HepG2 (cell line): ENCODE results near the gene LMX1B. TPM values are rescaled to one million over a fixed set of nuclear protein-coding genes. Genes with fewer than 3 reads are reported as not detected.

Experiments
- ATAC-seq: fragments of 200-7000 bp; cut with Tn5 transposase; 3 replicates; pipeline ENCODE4 v1.9.1; 2020; ENCODE audit warnings: mild to moderate bottlenecking, moderate library complexity
- BruUV-seq: library from RNA; stranded (reverse); fragments of 400-500 nt; replicated peaks from 2 replicates; lab custom pipeline; 2021; lab: Mats Ljungman, UMichigan
- CTCF ChIA-PET: fragments of 300-600 bp; formaldehyde crosslinking; extraction: SDS; loops from one replicate; lab custom pipeline; 2021; ENCODE audit warnings: low total read pairs, inconsistent platforms, low intra/inter-chr PET ratio; lab: Yijun Ruan, JAX
- POLR2A ChIA-PET: fragments of 350-600 bp; sonication (Branson Sonifier 250); formaldehyde crosslinking; loops from one replicate; lab custom pipeline; 2020; ENCODE audit warnings: antibody characterized with exemption, inconsistent platforms; lab: Yijun Ruan, JAX
- DNase-seq: peaks from one replicate; pipeline ENCODE4 v3.0.0-alpha.2; 2015; ENCODE audit warnings: low spot score
- FAIRE-seq: peaks from 3 replicates; lab custom pipeline; 2011; peaks lifted over from hg19 to GRCh38; lab: Jason Lieb, UNC
- H2AFZ ChIP-seq: one replicate; pipeline ENCODE4 v1.6.1; 2011; ENCODE audit warnings: low read length, inconsistent platforms
- H3K27ac ChIP-seq: fragments of 300-600 bp; 3 replicates; pipeline ENCODE4 v1.8.0; 2011; ENCODE audit warnings: mixed run types, mild to moderate bottlenecking, mixed read lengths, low read length, inconsistent platforms; ENCODE audit not compliant: insufficient read depth; ENCODE audit errors: extremely low read length
- H3K27me3 ChIP-seq, 2 experiments: fragments of 200-600 bp in 1 of 2; 2 replicates in 1 of 2; 3 replicates in 1 of 2; pipeline versions ENCODE4 v1.6.0 to v1.8.0; 2011; ENCODE audit warnings: low read length in 2 of 2, mild to moderate bottlenecking in 2 of 2, moderate library complexity in 2 of 2, inconsistent platforms in 1 of 2; ENCODE audit not compliant: insufficient read depth in 2 of 2, control insufficient read depth in 1 of 2
- H3K36me3 ChIP-seq, 2 experiments: fragments of 200-600 bp in 1 of 2; replicated peaks in 1 of 2; 2 replicates in 1 of 2; 3 replicates in 1 of 2; pipeline versions ENCODE4 v1.5.1 to v1.8.0; 2011; ENCODE audit warnings: low read length in 2 of 2, inconsistent platforms in 1 of 2; ENCODE audit not compliant: insufficient read depth in 2 of 2, control insufficient read depth in 1 of 2
- H3K4me1 ChIP-seq: 2 replicates; pipeline ENCODE4 v1.5.1; 2012; ENCODE audit warnings: low read length, inconsistent platforms; ENCODE audit not compliant: insufficient read depth
- H3K4me2 ChIP-seq: 2 replicates; pipeline ENCODE4 v1.6.0; 2011; ENCODE audit warnings: low read depth, low read length, inconsistent platforms
- H3K4me3 ChIP-seq, 3 experiments: fragments of 200-600 bp in 1 of 3; sonication (generic), shearing (Covaris generic) in 1 of 3; replicated peaks in 1 of 3; 2 replicates each; pipeline ENCODE4 v1.5.1; 2011 to 2016; ENCODE audit warnings: low read length in 3 of 3, inconsistent platforms in 2 of 3, low read depth in 2 of 3, mild to moderate bottlenecking in 2 of 3, control low read depth in 1 of 3, mixed read lengths in 1 of 3; ENCODE audit not compliant: insufficient read depth in 1 of 3
- H3K79me2 ChIP-seq: one replicate; pipeline ENCODE4 v1.6.1; 2011; ENCODE audit warnings: low read length, inconsistent platforms; ENCODE audit not compliant: insufficient read depth
- H3K9ac ChIP-seq: 2 replicates; pipeline ENCODE4 v1.6.0; 2011; ENCODE audit warnings: mild to moderate bottlenecking, low read depth, low read length, inconsistent platforms; ENCODE audit not compliant: insufficient read depth
- H3K9me3 ChIP-seq: 2 replicates; pipeline ENCODE4 v1.5.1; 2012; ENCODE audit warnings: mild to moderate bottlenecking, low read length
- H4K20me1 ChIP-seq: 2 replicates; pipeline ENCODE4 v1.6.0; 2011; ENCODE audit warnings: inconsistent platforms, mild to moderate bottlenecking, low read length, moderate library complexity; ENCODE audit not compliant: insufficient read depth
- DNMT1 ChIP-seq: sonication (generic); formaldehyde crosslinking; IDR thresholded peaks from 2 replicates; pipeline ENCODE4 v1.5.1; 2020; ENCODE audit warnings: mild to moderate bottlenecking, missing genetic modification reagents
- EEA1 ChIP-seq: sonication (generic); formaldehyde crosslinking; IDR thresholded peaks from 2 replicates; pipeline ENCODE4 v1.5.1; 2020; ENCODE audit warnings: mild to moderate bottlenecking, missing genetic modification reagents, borderline replicate concordance
- EZH2 ChIP-seq: conservative IDR thresholded peaks from 2 replicates; pipeline ENCODE4 v1.6.1; 2012; ENCODE audit warnings: mild to moderate bottlenecking, low read depth, low read length, moderate library complexity
- IKZF1 ChIP-seq: fragments of 450-650 bp; IDR thresholded peaks from 2 replicates; pipeline ENCODE4 v1.7.1; 2016
- MEIS2 ChIP-seq: sonication (generic); formaldehyde crosslinking; IDR thresholded peaks from 2 replicates; pipeline ENCODE4 v1.9.0; 2021; ENCODE audit warnings: mild to moderate bottlenecking, missing genetic modification reagents
- MIER2 ChIP-seq: IDR thresholded peaks from 2 replicates; pipeline ENCODE4 v1.6.1; 2016; ENCODE audit warnings: missing biosample characterization, missing genetic modification reagents
- NCOA5 ChIP-seq: sonication (generic); formaldehyde crosslinking; IDR thresholded peaks from 2 replicates; pipeline ENCODE4 v1.4.0; 2020; ENCODE audit warnings: missing genetic modification reagents
- PPARG ChIP-seq: conservative IDR thresholded peaks from 2 replicates; pipeline ENCODE4 v1.6.1; 2016; ENCODE audit warnings: missing biosample characterization, missing genetic modification reagents
- ZBTB10 ChIP-seq: sonication (generic); formaldehyde crosslinking; IDR thresholded peaks from 2 replicates; pipeline ENCODE4 v1.4.0; 2020; ENCODE audit warnings: missing genetic modification reagents, borderline replicate concordance
- ZNF317 ChIP-seq: sonication (generic); formaldehyde crosslinking; IDR thresholded peaks from 2 replicates; pipeline ENCODE4 v1.5.0; 2020; ENCODE audit warnings: mild to moderate bottlenecking, missing genetic modification reagents
- ZNF816 ChIP-seq: sonication (generic); formaldehyde crosslinking; IDR thresholded peaks from 2 replicates; pipeline ENCODE4 v1.8.0; 2022; ENCODE audit warnings: missing genetic modification reagents, mild to moderate bottlenecking, borderline replicate concordance
- WGBS: methylation state at CpG from one replicate; pipeline ENCODE4 v1.1.6; 2017; ENCODE audit warnings: low lambda C conversion rate; 5-methylcytosine and 5-hydroxymethylcytosine counted together
- in situ Hi-C: cut with HindIII; loops from 2 replicates; pipeline ENCODE4 v1.10.0; 2017; ENCODE audit warnings: low pct_unique_long_range_greater_than_20kb; ENCODE audit not compliant: extremely low pct_ligation_motif_present
- intact Hi-C: fragments of 100-400 bp; cut with micrococcal nuclease; formaldehyde crosslinking; loops from one replicate; pipeline ENCODE4 v1.10.0; 2022; ENCODE audit not compliant: unreplicated experiment
- polyA plus RNA-seq, 8 experiments: library from polyadenylated mRNA; depleted of rRNA in 3 of 8; stranded (reverse) in 7 of 8; unstranded in 1 of 8; fragments of >200 nt; fragmentation: Illumina TruSeq in 4 of 8; extraction: Trizol in 4 of 8; gene quantifications; 2 replicates each; pipeline versions ENCODE4 v1.2.1 to v1.2.3, GENCODE V29; 2011 to 2016; ENCODE audit warnings: low read depth in 4 of 8, missing spikeins in 1 of 8, mixed read lengths in 1 of 8; ENCODE audit not compliant: insufficient read depth in 1 of 8
- total RNA-seq, 5 experiments: library from RNA; depleted of rRNA; stranded (reverse); fragments of >200 nt; fragmentation: Illumina TruSeq; extraction: Trizol; gene quantifications; 2 replicates each; pipeline ENCODE4 v1.2.3, GENCODE V29; 2016; ENCODE audit warnings: low read depth in 1 of 5
- TF ChIP-seq, protein P1 (sequence below): sonication (generic); formaldehyde crosslinking; IDR thresholded peaks from 2 replicates; pipeline ENCODE4 v1.4.0; 2020; ENCODE audit warnings: missing genetic modification reagents, mild to moderate bottlenecking, borderline replicate concordance

Gene LMX1B
- total and polyA plus RNA-seq, 2 of the 13 experiments (the other 11 are each of a cell fraction or from before 2014, with no cell fraction given): not detected

DNA sequence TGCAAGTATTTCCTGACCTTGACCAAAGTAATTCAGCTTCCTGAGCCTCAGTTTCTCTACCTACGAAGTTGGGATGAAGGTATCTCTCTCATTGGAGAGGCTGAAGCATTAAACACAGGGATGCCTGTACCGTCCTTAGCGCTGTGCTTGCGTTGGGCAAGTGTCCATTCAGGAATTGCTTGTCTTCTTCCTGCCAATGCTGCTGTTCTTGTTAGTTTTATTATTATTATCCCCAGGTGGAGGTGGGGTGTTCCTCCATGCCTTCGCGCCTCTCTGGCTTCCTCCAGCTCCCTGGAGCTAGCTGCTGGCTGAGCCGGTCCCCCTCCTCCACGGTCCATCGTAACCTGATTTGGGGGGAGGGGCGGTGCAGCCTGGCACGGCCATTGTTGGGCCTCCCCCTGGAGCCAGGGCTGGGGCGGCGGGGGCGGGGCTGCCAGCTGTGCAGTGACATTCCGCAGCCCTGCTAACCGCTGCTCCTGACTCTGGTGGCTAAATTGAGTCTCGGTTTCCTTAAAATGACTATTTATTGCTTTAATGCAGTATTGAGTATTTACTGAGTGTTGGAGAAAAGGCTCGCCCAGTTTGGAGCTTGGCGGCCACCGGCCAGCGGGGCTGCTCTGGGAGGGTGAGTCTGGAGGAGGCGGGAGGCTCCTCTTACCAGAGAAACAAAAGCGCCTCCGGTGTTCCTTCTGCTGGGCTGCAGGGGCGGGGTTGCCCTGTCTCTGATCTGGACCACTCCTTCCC is 51.3 kb downstream of the LMX1B start:
- 19% methylated on average over 8 of the region's 25 CpGs for WGBS
- H3K9ac ChIP-seq: no peak overlapping the region
- no TSS peak for BruUV-seq
- no peaks in the 10 kb centered on the region for H3K36me3 ChIP-seq
- TF ChIP-seq NCOA5 (CRISPR knock-in tag) (no peak), MEIS2 (no peak), EZH2 (no peak), MIER2 (no peak), IKZF1 (no peak), PPARG (CRISPR knock-in tag) (no peak), EEA1 (CRISPR knock-in tag) (no peak), ZNF816 (no peak)
- ATAC-seq (no peak), DNase-seq (no peak), FAIRE-seq (no peak)
- peaks cover 6 to 42% of the 10 kb centered on the region in 2 experiments for H3K27me3 ChIP-seq
- in situ Hi-C loops: no loop called here
- ChIA-PET POLR2A (no interaction called here), CTCF (no interaction called here)
- no peaks in the 10 kb centered on the region for H3K79me2 ChIP-seq
- H3K9me3 ChIP-seq: no peaks in the 10 kb centered on the region
- H4K20me1 ChIP-seq: no peaks in the 10 kb centered on the region
- no peak overlapping the region for H3K4me3 ChIP-seq
- H3K27ac ChIP-seq: no peak overlapping the region
- intact Hi-C loops: loop anchor here (5.0 kb wide), 1 partner anchor 53 kb away; the partner anchor contains the start of gene LMX1B
- peaks cover 10% of the 10 kb centered on the region; the same call in 1 of the 2 replicates for H3K4me1 ChIP-seq
- H3K4me2 ChIP-seq: no peak overlapping the region
- H2AFZ ChIP-seq: no peak overlapping the region

- Histone ChIP-seq H3K27ac (no peak overlapping the region), H3K9me3 (no peaks in the 10 kb centered on the region), H3K27me3 (peaks cover 6 to 47% of the 10 kb centered on the region in 2 experiments), H3K9ac (no peak overlapping the region), H4K20me1 (no peaks in the 10 kb centered on the region), H3K4me1 (peaks cover 10% of the 10 kb centered on the region; the same call in 1 of the 2 replicates), H3K4me2 (no peak overlapping the region), H3K4me3 (no peak overlapping the region), H3K36me3 (no peaks in the 10 kb centered on the region), H3K79me2 (no peaks in the 10 kb centered on the region), H2AFZ (no peak overlapping the region)
- FAIRE-seq (no peak), DNase-seq (no peak), ATAC-seq (no peak)
- TF ChIP-seq DNMT1: no peak
- TF ChIP-seq, protein P1, sequence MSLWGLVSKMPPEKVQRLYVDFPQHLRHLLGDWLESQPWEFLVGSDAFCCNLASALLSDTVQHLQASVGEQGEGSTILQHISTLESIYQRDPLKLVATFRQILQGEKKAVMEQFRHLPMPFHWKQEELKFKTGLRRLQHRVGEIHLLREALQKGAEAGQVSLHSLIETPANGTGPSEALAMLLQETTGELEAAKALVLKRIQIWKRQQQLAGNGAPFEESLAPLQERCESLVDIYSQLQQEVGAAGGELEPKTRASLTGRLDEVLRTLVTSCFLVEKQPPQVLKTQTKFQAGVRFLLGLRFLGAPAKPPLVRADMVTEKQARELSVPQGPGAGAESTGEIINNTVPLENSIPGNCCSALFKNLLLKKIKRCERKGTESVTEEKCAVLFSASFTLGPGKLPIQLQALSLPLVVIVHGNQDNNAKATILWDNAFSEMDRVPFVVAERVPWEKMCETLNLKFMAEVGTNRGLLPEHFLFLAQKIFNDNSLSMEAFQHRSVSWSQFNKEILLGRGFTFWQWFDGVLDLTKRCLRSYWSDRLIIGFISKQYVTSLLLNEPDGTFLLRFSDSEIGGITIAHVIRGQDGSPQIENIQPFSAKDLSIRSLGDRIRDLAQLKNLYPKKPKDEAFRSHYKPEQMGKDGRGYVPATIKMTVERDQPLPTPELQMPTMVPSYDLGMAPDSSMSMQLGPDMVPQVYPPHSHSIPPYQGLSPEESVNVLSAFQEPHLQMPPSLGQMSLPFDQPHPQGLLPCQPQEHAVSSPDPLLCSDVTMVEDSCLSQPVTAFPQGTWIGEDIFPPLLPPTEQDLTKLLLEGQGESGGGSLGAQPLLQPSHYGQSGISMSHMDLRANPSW: no peak
- TF ChIP-seq ZBTB10: no peak
- TF ChIP-seq ZNF317 (CRISPR knock-in tag): no peak
- WGBS: 65% methylated on average over 4 of the region's 15 CpGs
- BruUV-seq: no TSS peak
- POLR2A ChIA-PET: no interaction called here
- in situ Hi-C loops: no loop called here
- intact Hi-C loops: no loop called here
- CTCF ChIA-PET: no interaction called here
These were observed 51.9 kb downstream of the LMX1B start for GRCh38 chr9:126665644-126666035.
